ENCODE measurements around the gene LMOD3. TPM values are rescaled to one million over a fixed set of nuclear protein-coding genes. Genes with fewer than 3 reads are reported as not detected.

The LMOD3 gene
- total and polyA plus RNA-seq, 2 of the 8 experiments (the other 6 are each of a cell fraction or from before 2014, with no cell fraction given), result not detected

- Histone ChIP-seq H3K27me3 (replicated peaks in 1 of 4; ENCODE audit: control insufficient read depth in 3 of 4, extremely low read depth in 1 of 4, insufficient read depth in 3 of 4, low read length in 3 of 4) (no peaks in the 10 kb centered on the region), H3K56ac (replicated peaks; ENCODE audit: insufficient read length, low read depth, low read length) (no peak overlapping the region), H3K9ac (replicated peaks in 1 of 4; ENCODE audit: extremely low read depth in 1 of 4, low read depth in 3 of 4, low read length in 3 of 4) (no peak overlapping the region), H3K23me2 (ENCODE audit: low read depth, low read length) (no peaks in the 10 kb centered on the region), H3K9me3 (ENCODE audit: insufficient read depth in 2 of 2, low read depth in 1 of 2, low read length in 1 of 2) (no peaks in the 10 kb centered on the region), H4K8ac (ENCODE audit: extremely low read depth, insufficient read depth, low read length) (no peak overlapping the region), H3K4me1 (replicated peaks in 1 of 4; ENCODE audit: control insufficient read depth in 3 of 4, insufficient read depth in 4 of 4, low read length in 3 of 4) (no peaks in the 10 kb centered on the region), H3K23ac (ENCODE audit: insufficient read length) (no peak overlapping the region), H2BK15ac (ENCODE audit: low read length) (no peak overlapping the region), H2BK12ac (ENCODE audit: low read depth, low read length) (no peak overlapping the region), H2AFZ (ENCODE audit: low read length) (no peak overlapping the region), H3K79me2 (ENCODE audit: control insufficient read depth in 1 of 2, insufficient read depth in 2 of 2, low read length in 2 of 2) (no peaks in the 10 kb centered on the region), H2BK5ac (ENCODE audit: low read depth, low read length) (no peak overlapping the region), H4K91ac (replicated peaks; ENCODE audit: insufficient read length, low read length) (no peak overlapping the region), H4K5ac (ENCODE audit: insufficient read length, low read depth, low read length) (no peak overlapping the region), H4K20me1 (replicated peaks in 1 of 2; ENCODE audit: control insufficient read depth in 1 of 2, insufficient read depth in 2 of 2, low read length in 2 of 2) (no peaks in the 10 kb centered on the region), H3K4me3 (ENCODE audit: extremely low read depth in 1 of 4, insufficient read depth in 2 of 4, low read depth in 3 of 4, low read length in 4 of 4) (no peak overlapping the region), H3K4ac (replicated peaks; ENCODE audit: insufficient read length, low read depth, low read length) (no peak overlapping the region), H3K18ac (ENCODE audit: extremely low read depth, low read length) (no peak overlapping the region), H3K14ac (ENCODE audit: insufficient read length) (no peak overlapping the region), H3K79me1 (ENCODE audit: low read depth, low read length) (no peaks in the 10 kb centered on the region), H3K4me2 (ENCODE audit: insufficient read depth in 1 of 2, low read depth in 2 of 2, low read length in 2 of 2) (no peak overlapping the region), H3K27ac (ENCODE audit: low read depth, low read length) (no peak overlapping the region), H2AK5ac (ENCODE audit: low read depth, low read length) (no peak overlapping the region), H2BK120ac (replicated peaks; ENCODE audit: low read depth, low read length) (no peak overlapping the region), H3K36me3 (ENCODE audit: control insufficient read depth in 2 of 4, insufficient read depth in 4 of 4, low read length in 3 of 4) (no peaks in the 10 kb centered on the region), H2BK20ac (ENCODE audit: low read length) (no peak overlapping the region)
- ChIA-PET CTCF (ENCODE audit: partially characterized antibody) (interaction anchor here (0.6 to 13.8 kb wide), 24 partner anchors 8 to 515 kb away, joined by 3 to 471 read pairs (median 10); no protein-coding TSS in a partner anchor), POLR2A (ENCODE audit: partially characterized antibody) (no interaction called here)
- no peak for TF ChIP-seq BRCA1 (IDR thresholded peaks at IDR 0.05; ENCODE audit: low read depth, low read length)
- no peak for TF ChIP-seq NANOG (IDR thresholded peaks at IDR 0.05; ENCODE audit: insufficient read depth, low read depth, low read length, poor library complexity, severe bottlenecking)
- TF ChIP-seq, protein P1, sequence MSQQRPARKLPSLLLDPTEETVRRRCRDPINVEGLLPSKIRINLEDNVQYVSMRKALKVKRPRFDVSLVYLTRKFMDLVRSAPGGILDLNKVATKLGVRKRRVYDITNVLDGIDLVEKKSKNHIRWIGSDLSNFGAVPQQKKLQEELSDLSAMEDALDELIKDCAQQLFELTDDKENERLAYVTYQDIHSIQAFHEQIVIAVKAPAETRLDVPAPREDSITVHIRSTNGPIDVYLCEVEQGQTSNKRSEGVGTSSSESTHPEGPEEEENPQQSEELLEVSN (IDR thresholded peaks at IDR 0.05), result no peak
- no peak for TF ChIP-seq SP4 (IDR thresholded peaks at IDR 0.05; ENCODE audit: low read length)
- no peak for TF ChIP-seq SIX5 (IDR thresholded peaks at IDR 0.05; ENCODE audit: low read depth, low read length)
- no peak for TF ChIP-seq RFX5 (IDR thresholded peaks at IDR 0.05; ENCODE audit: borderline replicate concordance, low read depth, low read length)
- no peak for TF ChIP-seq ZNF274 (IDR thresholded peaks at IDR 0.05; ENCODE audit: borderline replicate concordance, extremely low read depth, low read length)
- FAIRE-seq (no peak), DNase-seq (ENCODE audit: low read depth in 1 of 2, low spot score in 2 of 2) (no peak)
- WGBS, 2 experiments (ENCODE audit: extremely low coverage in 1 of 2, insufficient coverage in 1 of 2, insufficient read length in 1 of 2, insufficient replicate concordance in 2 of 2, low coverage in 1 of 2, low lambda C conversion rate in 2 of 2, missing lambda C conversion rate in 1 of 2), result 89% methylated on average over 2 of the region's 2 CpGs; no CpG with 5 or more reads in 1 of the 2 experiments
Observed at GRCh38 chr3:69160107-69160506, 37.7 kb upstream of the LMOD3 start.

Measured in H1 (cell line).